GM19023 (cell line): ENCODE data around the gene SSBP3.

ENCODE experiments used
- ATAC-seq: cut with Tn5 transposase; IDR thresholded peaks from one replicate; pipeline ENCODE4 v1.9.1; 2021; ENCODE audit warnings: mild to moderate bottlenecking, moderate library complexity; ENCODE audit not compliant: unreplicated experiment

Gene SSBP3

DNA sequence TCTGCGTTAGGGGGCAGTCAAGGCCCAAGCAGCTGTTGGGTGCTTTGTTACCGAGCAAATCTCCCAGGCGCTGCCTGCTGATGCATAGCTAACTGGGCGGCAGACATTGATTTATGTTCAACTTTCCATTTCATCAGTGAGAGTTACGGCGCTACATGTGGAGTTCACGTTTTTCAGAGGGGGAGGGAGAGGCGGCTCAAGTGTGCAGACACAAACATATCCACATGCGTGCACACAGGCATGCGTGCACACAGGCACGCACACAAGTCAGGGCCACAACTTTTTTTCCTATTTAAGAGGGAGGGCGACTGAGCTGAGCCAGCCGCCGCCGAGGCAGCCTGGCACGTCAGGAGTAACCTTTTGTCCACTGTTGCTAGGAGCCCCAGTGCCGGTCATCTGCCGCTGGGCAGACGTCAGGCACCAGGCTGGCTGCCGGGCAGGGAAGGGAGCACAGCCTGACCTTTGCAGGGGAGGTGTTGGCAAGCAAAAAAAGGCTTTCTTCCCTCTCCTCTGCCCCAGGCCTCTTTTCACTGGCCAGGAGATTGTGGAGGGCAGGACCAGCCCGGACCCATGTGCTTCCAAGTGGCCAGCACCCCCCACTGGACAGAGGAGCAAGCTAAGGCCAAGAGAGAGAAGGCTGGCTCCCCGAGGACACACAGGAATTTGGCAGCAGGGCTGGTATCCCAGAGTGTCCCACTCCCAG is 133.0 kb downstream of the SSBP3 start:
- no peak for ATAC-seq

DNA sequence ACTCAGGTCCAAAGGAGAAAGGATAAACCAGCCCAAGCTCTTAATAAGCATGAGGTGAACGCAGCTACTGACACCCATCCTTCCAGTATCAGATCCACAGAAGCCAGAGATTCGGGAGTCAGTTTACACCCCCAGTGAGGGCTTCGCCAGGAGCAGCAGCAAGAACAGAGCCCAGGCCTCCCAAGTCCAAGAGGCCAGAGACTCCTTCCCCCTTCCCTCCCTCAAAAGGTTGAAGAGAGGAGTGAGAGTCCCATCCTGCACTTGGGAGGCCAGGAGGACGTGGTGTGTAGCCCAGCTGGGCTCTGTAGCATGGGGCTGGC is 133.5 kb downstream of the SSBP3 start:
- no peak for ATAC-seq

DNA sequence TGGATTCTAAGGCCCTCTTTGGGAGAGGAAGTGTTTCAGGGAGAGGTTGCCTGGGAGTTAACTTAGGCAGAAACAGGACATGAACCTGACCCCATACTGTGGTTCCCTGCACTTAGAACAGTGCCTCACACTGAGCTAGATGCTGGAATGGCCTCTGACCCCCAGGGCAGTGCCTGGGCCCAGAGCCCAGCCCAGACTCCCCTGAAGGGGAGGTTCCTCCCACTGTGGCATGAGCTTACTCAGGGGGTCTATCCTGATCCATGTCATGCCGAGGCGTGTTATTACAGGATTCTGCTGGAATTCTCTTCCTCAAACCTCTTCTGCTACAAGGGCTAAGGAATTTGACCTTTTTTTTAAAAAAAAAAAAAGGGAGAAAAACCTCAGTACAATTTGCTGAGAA is 134.1 kb downstream of the SSBP3 start:
- no peak for ATAC-seq

DNA sequence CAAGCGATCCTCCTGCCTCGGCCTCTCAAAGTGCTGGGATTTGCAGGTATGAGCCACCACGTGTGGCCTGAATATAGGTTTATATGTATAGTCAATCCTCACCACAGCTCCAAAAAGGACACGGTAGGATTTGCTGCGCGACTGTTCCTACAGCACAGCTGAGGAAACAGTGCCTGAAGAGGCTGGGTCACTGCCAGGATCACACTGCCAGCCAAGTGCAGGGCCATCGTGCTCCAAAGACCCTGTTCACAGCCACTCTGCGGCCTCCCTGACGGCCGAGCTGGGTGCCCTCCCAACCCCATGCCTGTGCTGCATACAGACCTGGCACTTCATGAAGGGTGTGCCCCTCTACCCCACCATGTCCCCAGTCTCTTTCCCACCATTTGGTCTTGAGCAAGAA is 134.9 kb downstream of the SSBP3 start:
- no peak for ATAC-seq

DNA sequence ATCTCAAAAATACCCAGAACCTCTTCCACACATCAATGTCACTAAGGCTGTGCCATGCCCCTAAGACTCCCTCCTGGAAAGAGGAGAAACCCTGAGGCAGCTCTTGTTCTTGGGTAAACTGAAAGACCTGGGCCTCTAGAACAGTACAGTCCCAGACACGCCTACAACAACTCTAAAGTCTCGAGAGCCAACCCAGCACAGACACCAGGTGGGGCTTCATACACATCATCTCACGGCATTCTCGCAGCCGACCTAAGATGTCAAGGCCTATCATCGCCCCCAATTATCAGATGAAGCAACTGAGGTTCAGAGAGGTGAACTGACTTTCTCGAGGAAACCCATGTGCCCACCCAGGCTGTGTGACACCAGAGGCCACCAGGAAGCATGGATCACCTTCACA is 135.7 kb downstream of the SSBP3 start:
- ATAC-seq = no peak

DNA sequence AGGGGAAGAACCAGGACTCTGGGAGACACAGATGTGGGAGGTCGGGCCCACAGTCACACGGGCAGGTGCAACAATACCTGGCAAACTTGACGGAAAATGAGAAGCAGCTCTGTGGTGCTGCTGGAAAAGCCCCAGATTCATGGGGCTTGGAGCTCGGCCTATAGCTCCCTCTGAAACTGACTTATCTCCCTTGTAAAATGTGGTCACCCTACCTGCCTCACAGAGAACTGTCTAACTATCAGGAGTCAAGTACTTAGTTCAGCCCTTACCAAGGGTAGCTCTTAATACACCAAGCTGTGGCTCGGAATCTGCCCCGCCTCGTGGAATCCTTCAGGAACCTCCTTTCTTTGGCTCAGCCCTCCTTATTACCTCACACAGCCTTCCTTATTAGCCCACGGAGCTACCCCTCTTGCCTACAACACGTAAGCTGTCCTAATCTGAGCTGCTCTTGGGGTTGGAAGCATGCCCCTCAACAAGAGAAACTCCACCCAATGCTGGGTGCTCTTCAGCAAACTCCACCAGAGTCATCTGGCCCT is 137.4 kb downstream of the SSBP3 start:
- no peak for ATAC-seq

DNA sequence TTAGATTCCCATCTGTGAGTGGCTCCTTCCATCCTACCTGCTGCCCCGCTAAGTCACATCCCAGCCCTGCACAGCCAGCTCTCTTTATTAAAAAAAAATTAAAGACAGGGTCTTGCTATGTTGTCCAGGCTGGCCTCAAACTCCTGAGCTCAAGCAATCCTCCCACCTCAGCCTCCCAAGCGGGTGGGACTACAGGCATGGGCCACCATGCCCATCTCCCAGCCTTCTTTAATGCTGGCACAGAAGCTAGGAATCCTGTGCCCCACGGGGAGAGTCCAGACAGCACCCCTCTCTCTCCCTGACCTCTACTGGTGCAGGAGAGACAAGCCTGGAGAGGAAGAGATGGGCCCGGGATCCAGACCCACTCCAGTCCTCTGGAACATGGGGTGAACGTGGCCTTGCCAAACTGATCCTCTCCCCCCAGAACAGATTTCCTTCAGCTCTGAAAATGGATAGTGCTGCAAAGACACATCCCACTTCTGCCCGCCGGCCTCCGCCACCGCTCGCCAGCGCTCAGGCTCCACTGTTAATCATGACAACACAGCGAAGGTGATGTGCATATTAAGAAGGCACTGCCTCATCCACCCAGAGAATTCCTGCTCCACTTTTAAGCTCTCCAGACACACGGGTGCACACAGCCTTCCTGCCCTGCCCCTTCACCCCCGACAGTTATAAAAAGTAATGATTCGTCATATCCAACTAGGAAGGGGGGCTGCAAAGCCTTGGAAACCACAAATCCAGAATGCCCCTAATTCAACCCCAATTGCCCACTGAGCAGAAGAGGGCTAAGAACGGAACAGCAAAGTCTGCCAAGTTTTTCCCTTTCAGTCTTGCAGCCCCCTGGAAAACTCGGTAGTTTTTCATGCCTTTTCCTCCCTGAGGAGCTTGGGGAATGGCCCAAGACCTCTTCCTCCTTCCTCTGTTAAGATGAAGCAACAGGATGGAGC is 138.1 kb downstream of the SSBP3 start:
- no peak for ATAC-seq

DNA sequence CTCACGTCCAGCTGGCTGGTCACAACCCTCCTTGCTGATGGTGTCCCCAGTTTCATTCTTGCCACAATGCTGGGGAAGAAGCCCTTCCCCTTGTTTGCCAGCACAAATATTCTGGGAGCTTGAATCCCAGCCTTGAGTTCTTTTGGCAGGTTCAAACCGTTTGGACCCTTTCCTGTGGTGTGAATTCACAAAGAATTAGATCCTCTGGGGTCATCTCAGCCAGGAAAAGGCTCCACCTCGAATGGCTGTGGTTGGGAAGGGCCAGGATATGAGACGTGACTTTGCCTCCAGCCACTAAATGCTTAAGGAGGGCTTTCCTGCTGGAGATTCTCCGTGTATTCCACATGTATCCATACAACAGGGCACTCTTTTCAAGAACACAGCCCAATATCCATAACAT is 139.3 kb downstream of the SSBP3 start:
- no peak for ATAC-seq

DNA sequence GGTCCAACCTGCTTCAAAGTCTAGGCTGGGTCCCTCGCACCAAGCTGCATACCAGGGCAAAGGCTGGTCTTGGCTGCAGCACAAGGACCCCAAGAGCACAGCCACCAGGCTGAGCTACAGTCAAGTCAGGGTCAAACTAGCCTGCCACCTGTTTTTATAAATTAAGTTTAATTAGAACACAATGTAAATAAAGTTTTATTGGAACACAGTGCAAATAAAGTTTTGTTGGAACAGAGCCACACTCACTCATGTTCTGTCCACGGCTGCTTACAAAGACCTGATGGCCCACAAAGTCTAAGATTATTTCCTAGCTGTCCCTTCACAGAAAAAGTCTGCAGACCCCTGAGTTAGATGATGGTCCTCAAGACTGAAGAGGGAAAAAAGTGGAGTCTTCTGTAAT is 140.0 kb downstream of the SSBP3 start:
- no peak for ATAC-seq

DNA sequence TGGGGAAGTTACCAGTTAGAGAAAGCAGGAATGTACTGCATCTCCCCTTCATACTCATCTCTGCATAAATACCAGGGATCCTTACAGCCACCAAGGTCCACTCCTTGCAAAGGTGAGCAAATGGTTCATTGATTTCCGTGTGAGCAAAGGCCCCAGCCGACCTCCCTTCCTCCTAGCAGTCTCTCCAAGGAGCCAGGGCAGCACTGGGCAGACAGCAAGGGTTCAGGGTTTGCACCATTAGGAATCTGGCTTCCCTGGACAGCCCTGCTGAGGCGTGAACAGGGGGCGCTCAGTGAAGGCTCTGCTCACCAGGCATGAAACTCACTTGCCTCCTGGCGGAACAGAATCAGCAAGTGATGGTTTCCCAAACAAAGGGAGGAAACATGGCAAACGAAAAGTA is 140.5 kb downstream of the SSBP3 start:
- no peak for ATAC-seq

DNA sequence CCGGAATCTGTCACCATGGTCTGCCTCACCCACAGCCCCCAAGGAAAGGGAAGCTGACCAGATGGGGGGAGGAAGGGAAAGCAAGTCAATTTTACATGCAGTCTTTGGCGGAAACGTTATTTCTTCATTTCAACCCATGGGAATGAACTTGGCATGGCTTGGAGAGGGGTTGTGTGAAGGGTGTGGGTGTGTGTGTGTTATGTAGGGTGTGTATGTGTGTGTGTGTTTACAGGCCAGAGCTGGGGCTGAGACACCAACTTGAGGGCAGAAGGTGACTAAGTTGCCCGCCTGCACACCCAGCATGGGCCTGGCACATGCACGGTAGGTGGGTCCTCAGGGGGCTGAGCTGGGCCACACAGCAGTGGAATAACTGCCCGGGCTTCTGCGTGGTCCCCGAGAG is 141.1 kb downstream of the SSBP3 start:
- no peak for ATAC-seq

DNA sequence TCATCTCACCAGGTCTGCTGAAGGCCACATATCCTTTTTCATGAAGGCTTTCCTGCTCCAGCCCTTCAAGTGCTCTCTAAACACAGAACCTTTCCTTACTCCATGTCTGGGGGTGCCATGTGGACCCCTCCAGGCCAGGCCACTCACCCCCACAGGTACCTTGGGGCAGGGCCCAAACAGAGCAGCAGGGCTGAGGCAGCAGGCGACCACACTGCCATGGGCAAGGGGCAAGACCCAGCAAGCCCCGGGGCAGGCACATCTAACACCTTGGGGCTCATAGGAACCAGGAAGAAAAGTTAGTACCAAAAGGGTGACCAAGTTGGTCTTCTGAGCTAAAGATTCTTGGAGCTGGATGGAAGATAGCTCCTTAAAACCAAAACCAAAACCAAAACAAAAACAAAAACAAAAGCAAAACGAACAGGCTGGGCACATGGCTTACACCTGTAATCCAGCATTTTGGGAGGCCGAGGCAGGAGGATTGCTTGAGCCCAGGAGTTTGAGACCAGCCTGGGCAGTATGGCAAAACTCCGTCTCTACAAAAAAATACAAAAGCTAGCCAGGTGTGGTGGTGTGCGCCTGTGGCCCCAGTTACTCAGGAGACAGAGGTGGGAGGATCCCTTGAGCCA is 142.5 kb downstream of the SSBP3 start:
- no peak for ATAC-seq

DNA sequence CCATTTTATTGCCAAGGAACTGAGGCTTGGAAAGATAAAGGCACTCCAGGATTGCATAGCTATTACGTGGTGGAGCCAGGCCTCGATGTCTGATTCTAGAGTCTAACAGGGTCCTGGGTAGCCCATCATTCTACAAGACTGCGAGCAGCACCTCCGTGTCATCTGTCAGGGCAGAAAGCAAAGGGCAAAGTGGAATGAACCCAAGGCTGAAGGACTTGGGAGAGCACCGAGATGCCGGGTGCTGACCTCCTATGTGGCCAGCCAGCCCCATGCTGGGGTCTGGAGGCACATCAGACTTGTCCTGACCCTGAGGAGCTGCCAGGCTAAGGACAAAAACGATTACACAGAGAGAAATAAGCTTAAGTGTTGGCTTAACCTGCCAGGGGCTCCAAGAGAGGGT is 143.9 kb downstream of the SSBP3 start:
- ATAC-seq = no peak

DNA sequence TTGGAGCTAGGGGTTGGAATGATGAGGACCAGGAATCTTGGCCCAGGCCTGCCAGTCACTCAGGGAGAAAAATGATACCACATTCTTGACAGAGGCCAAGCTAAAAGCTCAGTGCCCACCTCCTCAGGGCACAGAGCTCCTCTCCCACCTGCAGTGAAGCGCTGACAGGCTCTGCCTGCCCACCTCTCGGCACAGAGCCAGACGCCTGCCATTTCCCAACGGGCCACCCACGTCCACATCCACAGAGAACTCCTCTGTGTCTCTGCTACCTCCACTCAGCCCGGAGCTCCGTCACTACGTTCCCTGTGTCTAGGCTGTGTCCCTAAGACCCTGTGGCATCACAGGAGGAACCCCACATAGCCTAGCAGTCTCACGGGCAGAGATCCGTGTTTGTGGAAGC is 145.4 kb downstream of the SSBP3 start:
- ATAC-seq = no peak

DNA sequence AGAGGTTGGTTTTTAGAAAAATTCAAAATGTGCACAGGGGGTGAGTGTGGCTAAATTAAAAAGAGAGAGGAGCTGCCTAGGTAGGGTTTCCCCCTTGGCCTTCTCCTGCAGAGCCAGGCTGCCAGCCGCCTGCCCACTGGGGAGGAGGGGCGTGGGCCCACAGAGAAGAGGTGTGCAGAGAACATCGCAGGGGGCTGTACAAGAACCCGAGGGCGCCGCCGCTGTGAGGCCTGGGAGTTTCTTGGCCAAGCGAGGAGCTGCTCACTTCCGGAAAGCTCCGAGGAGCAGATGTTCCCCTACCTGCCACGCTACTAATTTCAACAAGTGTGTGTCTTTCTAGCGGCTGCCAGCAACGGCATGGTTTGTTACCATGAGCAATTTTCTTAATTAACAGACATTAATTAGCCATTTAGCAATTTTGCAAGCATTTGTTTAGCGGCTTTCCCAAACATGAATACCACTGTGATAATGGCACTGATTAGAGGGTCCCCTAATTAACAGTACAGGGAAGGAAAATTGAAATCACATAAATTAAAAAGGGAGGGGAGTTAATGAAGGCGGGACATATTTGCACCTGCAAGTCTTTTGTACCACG is 146.6 kb downstream of the SSBP3 start:
- no peak for ATAC-seq

DNA sequence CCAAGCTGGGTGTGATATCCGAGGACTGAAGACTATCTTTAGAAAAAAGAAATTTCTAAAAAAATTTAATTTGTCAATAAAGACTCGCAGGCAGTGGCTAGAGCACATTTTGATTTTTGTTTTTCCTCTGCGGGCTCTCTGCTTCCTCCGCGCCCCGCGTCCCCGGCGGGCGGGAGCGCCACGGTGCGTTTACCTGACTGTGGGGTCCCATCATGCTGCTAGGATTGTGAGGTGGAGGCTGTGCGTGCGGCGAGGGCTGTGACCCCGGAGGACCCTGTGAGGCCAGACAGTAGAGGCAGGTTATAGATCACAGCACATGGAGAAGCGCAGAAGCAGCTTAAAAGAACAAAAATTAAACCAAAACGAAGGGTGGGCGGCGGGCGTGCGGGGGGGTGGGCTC is 148.3 kb downstream of the SSBP3 start:
- no peak for ATAC-seq

DNA sequence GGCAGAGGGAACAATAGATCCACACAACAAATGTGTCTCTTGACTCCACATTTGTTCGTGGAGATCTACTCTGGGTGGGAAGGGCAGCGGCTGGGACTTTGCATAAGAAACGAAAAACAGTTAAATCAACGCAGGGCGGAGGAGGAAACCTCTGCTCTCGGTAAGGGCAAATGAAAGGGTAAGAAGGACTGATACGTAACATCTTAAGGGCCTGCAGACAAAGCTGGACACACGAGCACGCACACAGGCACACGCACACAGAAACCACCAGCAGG is 148.9 kb downstream of the SSBP3 start:
- ATAC-seq = no peak

DNA sequence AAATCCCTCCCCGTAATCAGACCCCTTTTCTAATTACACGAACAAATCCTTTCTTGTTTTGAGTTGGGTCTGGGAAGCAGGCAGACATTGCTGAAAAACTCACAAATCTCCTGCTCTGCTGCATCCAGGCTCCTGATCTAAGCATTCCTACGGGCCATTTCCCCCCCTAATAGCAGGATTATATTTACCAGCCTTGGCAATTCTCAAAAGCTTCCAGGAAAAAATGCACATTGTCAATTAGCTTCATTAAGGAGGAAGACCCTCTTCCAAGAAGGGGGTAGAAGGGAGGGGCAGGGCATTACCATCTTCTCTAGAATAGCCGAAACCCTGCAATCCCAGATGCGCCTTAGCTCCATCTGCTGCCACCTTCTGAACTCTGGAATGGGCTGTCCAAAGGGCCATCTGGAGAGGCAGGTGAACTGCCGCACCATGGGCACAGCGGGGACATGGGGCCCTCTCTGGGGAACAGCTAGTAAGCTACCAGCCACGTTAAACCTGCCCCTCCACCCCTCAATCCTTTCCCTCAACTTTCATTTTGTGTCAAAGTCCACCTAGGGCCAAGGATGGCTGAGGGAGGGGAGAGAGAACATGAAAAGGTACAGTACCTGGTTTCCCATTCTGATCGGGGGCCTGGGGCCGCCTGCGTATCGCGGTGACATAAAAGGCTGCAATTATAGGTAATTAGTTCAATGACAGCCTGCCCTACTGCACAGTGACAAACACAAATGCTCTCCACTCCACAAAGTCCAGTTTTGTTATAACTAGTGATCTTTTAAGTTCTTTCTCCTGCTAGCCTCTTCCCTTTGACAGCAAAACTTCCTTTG is 149.5 kb downstream of the SSBP3 start:
- ATAC-seq = no peak

DNA sequence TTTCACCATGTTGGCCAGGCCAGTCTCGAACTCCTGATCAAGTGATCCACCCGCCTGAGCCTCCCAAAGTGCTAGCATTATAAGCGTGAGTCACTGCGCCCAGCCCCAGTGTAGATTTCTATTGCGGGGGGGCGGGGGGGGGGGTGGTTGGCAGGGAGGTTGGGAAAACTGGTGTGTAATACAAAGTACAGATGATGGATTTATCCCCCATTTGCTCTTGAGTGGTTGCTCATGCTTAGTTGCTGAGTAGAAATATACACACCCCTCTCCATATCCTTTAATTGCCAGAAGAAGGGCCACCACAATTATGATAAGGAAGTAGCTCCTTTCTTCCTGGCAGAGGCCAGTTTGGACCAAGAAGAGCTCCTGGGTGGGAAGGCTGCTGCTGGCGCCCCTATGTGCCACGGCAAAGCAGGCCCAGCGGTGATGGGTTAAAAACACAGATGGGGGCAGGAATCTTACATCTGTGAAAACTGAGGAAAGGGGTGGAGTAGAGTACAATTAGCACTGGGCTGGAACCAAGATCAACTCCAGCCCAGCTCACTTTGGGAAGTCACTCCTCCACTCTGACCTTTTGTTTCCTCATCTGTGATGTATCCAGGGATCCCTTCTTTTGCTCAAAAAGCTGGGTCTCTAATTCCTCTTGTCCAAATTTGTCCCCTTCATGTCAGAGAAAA is 151.0 kb downstream of the SSBP3 start:
- ATAC-seq = no peak

DNA sequence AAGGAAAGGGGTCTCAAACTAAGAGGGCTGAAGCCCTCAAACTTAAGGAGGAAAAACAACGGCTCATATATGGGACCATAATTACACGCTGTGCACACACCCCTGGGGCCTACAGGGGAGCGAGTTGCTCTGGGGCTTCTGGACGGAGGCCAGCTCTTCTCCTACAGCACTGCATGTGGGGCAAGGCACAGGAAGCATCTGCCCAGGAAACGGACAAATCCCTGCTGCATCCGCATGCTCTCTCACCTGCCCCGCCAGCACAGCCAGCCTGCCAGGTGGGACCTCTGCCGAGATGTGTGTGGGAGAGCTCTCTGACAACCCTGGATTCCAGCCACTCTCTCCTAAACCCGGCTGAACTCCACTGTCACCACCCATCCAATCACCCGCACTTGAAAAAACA is 152.1 kb downstream of the SSBP3 start:
- no peak for ATAC-seq
